ENCODE data around the gene HIP1R.

GRCh38 chr12:122788387-122788786 lies 46.9 kb upstream of the HIP1R start:
- TF ChIP-seq CTCF (IDR thresholded peaks at IDR 0.05; ENCODE audit: low read depth, low read length, poor library complexity, severe bottlenecking) (no peak), EZH2phosphoT487 (IDR thresholded peaks at IDR 0.05; ENCODE audit: borderline replicate concordance, low read length) (no peak)

Measured in DOHH2 (cell line).